Pons (tissue), 1 donor: Measurements from ENCODE around the gene SPG11.
A peak's percentile ranks its signal among the peaks of the same experiment; 100 is the strongest.
"Not testable (repeated sequence)": the region's sequence is repeated elsewhere in the genome, so short reads cannot be mapped to it uniquely, and the experiment has no call there.

Source experiments
- DNase-seq: peaks from one replicate; pipeline ENCODE4 v3.0.0-alpha.2; 2016; ENCODE audit warnings: low spot score

SPG11 gene

DNA sequence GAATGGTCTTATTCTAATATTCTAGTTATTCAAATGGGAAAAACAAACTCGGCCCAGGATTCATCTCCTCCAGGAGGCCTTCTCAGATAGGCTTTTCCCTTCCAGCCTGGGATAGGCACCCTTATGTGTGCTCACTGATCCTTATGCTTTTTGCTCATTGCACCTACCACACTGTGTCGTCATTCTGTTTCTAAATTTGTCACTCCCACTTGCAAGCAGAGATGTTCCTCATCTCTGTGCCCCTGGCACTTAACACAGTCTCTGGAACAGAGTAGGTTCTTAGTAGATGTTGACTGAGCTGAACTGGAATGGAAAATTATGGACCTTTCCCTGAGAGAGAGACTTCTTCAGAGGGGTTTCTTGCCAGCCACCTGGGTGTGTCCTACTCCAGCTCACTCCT is 18.7 kb upstream of the SPG11 start:
- no peak for DNase-seq

DNA sequence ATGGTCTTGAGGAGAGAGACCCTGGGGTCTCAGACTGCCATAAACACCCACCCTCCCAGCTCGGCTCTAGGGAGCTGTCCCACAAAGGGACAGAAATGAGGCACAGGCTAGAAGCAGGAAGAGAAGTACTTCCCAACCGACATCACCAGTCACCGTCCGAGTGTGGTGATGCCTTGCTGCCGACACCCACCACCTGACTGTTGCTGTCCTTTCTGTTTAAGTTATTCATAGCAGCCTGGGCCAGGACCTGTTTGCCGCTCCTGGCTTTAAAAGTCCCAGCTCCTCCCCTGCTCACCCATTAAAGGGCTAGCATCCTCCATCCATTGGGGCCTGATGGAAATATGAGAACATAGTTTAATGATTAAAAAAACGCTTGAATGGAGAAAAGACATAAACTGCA is 13.2 kb upstream of the SPG11 start:
- DNase-seq, result no peak

DNA sequence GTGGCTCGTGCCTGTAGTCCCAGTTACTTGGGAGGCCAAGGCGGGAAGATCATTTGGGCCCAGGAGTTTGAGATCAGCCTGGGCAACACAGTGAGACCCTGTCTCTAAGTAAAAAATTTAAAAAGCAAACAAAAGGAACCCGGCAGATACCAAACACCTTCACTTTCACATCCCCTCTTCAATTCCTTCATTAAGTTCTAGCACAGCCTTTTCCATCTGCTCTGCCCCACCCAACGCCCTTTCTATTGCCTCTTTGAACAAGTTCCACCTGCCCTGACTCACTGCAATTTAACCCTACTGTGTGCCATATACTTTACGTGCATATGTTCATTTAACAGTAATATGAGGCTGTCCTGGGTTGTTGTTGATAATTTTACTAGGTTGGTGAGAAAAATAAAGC is 12.4 kb upstream of the SPG11 start:
- no peak for DNase-seq

DNA sequence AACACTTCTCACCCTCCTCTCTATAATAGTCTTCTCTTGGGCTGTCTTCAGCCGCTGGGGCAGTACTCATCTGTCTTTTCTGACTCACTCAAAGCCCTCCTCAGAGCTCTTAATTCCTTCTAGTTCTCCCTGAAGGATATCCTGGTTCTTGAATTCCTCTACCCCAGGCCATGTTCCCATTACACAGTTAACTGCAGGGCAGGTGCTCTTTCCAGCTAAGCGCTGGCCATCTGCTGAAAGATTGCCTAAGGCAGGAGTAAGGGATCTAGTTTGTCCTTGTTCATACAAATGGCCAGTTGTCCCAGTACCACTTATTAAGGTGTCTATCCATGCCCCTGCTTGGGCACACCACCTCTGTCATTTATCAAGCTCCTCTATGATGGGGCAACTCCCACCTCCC is 10.2 kb upstream of the SPG11 start:
- DNase-seq, result no peak

DNA sequence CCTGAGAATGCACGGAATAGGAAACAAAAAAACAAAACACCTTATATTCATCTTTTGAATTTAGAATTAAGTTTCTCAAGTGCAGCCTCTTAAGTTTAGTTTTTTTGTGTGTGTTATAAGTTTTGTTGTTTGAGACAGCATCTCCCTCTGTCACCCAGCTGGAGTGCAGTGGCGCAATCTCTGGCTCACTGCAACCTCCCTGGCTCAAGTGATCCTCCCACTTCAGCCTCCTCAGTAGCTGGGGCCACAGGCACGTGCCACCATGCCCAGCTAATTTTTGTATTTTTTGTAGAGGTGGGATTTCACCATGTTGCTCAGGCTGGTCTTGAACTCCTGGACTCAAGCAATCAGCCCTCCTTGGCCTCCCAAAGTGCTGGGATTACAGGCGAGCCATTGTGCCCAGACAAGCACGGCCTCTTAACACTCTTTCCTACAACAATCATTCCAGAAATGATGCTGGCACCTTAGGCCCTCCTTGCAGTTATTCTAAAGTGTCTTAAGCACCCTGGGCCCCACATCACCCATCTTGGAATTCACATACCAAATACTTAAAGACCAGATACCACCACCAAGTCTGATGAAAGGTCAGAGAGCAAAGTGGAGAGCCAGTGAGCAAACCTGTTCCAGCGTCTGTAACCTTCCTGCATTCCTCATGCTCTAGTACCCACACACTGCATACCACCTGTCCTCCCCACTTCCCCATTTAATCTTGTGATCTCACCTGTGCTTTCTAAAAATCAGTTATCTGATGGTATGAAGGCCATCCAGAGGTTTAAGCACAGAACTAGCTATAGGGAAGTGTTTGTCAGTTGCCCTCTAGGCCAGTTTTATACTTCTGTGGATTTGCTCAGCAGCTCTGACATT is 6.9 kb upstream of the SPG11 start:
- no peak for DNase-seq

DNA sequence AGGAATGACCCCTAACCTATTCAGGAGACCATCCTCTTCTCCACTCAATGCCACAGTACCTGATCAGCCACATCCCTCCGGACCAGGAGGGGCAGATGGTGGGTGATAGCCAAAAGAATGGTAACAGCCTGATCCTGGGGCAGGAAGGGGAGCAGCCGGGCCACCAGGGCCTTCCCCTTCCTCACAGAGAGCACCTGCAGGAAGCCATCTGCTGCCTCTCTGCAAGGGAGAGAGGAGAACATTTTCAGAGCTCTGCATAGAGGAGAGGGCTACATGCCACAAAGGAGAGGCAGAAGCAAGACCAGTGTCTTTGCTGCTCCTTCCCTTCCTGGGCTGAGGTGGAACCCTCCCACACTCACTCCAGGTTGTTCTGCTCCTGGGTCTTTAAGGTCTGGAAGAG is 5.5 kb upstream of the SPG11 start:
- no peak for DNase-seq

DNA sequence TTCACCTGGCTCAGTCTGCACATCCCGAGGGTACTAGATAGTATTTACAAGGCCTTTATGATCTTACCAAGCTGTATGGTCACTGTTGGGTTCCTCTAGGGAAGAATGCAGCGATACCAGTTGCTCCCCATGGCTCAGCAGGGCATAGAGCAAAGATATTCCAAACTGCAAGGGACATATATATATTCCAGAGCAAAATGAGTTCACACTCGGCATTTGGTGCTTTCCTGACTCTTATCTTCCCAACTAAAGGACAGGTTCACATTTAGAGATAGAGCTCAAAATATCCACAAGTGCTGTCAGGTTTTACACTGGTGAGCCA is 3.5 kb upstream of the SPG11 start:
- DNase-seq, result no peak

DNA sequence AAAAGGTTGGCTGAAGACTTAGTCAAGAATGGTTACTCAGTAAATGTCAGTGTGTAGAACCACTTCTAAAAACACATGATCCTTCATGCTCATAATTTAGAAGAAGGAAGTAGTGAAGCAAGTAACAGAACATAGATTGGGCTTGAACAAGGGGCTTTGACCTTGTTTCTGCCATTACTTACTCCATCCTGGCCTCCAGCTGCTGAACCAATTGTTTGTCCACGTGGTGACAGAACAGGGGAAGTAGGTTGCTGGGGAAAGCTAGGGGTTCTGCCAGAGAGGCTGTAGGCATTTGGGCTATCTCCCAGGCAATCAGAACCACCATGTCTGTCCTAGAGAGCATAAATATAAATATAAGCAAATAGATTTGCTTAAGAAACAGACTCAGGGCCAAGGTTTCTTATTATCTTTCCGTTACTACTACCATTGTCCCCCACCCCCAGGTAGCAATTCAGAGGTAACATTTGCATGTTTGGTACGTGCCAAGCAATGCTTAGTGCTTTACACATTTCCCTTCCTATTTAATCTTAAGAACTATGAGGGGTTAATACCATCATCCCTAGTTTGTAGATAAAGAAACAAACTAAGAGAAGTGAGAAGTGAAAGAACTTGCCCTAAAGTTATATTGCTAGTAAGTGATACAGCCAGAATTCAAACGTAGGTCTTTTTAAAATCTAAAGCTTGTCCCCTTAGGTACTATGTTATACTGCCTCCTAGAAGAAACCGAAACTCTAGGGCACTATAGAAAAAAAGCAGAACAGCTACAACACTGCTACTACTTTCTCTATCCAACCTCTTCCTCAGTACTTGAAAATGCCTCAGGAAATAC is 3.0 kb upstream of the SPG11 start:
- no peak for DNase-seq

DNA sequence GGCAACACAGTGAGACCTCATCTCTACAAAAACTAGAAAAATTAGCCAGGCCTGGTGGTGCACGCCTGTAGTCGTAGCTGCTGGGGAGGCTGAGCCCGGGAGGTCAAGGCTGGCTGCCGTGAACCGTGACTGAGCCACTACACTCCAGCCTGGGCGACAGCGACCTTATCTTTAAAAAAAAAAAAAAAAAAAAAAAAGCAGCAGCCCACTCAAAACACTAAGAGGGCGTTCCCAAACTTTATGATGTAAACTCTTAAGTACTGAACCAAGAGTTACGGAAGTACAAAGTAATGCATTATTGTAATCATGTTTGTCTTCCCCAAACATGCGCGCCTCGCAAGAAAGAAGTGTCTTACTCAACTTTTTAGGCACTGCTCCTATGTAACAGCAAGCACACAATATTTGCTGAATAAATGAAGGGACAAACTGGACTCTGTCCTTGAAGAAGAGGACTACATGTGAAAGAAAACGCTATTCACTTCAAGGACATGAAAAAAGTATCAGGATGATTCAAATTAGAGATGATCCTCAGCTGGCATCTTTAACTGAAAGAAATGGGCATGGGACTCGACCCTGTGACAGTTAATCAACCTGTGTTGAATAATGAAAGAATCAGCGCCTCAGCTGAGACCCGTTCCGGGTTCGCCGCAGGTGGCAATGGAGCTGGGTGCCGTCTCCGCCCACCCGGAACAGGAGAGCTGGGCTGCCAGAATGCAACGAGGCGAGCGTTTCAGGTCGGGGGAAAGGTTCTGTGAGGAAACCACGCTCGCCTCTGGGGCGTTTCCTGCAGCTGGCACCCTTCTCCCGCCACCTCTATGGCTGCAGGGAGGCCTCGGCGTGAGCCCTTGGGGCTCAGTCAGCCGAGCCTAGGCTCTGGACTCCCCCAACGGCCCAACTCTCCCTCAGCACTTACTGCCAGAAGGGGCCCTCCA is 718 bp downstream of the SPG11 start:
- peak; percentile 32 for DNase-seq

DNA sequence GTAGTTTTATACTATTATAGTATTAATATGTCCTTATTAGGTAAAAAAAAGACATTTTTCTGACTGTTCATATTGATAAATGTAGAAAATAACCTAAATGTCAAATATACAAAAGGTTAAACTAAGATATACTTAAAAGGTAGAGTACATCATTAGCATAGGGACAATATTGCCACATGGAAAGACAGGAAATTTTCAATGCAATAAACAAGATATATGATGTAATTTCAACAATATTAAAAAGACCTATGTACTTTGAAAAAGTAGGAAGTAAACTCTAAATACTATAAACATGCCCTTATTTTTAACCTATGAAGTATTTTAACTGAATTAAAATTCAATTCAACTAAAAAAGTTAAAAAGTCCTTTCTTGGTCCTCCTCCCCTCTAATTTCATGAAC is 1.9 kb downstream of the SPG11 start:
- no peak for DNase-seq

DNA sequence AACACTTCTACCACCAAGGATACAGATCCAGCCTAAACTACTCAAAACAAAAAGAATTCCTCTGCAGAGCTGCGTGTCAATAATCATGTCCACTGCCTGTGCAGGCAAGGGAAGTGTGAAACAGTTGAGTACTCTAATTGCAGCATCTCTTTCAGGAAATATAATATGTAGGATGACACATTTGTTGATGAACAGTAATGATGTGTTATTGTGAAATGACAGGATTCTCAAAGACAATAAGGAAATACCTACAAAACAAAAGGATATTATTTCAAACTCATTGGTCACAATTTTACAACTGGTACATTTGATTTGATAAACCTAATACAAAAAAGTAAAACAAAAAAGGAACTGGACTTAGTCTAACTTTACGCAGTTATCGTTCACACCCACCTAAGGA is 4.4 kb downstream of the SPG11 start:
- no peak for DNase-seq

DNA sequence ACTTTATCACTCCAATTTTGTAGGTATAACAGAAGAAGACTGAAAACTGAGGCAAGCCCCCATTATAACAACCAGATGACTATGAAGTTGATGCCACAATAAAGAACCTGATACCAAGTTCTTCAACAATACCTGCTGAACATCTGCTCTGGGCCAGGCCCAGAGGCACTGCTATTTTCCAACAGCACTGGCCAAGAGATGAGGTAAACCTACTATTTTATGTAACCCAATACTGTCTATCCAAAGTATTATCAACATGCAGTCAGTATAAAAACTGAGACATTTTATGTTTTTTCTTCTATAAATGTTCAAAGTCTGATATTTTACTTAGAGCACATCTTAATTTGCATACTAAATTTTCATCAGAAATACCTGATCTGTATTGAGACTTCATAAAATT is 6.1 kb downstream of the SPG11 start:
- DNase-seq, result no peak

DNA sequence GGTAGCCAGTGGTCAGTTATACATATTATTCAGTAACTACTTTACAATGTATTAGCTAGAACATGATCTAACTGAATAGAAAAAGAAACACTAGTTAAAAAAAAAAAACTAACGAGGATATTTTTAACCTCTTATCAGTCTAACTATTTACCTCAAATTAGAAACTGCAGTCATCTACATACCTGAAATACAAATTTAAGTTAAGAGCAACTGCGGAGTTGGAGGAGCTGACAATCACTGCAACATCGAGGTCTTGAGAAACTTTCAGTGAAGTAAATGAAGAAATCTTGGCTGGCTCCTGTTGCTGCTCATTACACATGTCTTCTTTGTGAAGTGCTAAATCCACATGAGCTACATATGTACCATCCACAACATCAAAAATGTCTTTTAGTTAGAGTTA is 6.5 kb downstream of the SPG11 start:
- DNase-seq, result no peak

DNA sequence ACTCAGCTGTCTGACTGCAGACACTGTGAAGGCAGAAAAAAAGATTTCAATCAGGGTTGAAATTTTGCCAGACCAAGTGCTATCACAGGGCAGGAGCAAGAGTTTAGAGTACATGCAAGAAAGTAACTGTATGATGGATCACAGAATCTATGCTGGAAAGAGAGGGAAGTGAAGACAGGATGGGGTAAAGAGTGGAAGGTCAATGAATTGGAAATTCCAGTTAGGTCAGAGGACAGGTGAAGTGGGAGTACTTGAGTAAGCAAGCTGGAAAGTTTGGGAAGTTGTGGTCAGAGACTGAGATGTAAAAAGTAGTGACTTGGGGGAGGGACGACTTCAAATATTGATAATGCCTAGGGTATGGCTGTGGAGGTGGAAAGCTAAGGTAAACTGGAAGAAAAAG is 7.2 kb downstream of the SPG11 start:
- no peak for DNase-seq

DNA sequence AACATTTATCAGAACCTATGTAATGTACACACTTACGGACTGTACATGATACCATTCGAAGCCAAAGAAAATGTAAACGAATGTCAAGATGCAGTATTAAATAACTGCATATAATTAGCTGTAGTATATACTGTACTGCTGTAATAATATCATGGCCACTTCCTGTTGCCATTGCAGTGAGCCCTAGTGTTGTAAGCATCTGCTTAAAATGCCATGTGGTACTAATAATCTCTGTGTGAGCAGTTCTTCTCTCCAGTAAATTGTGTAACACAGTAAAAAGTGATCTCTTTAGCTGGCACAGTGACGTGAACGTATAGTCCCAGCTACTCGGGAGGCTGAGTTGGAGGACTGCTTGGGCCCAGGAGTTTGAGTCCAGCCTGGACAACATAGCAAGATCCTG is 8.6 kb downstream of the SPG11 start:
- DNase-seq, result no peak

DNA sequence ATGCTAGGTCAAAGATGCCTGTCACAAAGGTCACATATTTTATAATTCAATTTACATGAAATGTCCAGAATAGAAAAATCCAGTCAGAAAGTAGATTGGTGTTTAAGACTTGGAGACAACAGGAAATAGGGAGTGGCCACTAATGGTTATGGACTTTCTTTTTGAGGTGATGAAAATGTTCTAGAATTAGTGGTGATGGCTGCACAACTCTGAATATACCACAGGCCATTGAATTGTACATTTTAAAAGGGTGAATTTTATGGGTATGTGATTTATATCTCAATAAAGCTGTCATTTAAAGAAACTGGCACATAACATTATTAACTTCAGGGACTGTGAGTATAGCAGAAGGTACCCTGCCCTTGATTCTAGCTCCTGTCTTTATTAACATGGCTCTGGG is 15.8 kb downstream of the SPG11 start:
- no peak for DNase-seq

DNA sequence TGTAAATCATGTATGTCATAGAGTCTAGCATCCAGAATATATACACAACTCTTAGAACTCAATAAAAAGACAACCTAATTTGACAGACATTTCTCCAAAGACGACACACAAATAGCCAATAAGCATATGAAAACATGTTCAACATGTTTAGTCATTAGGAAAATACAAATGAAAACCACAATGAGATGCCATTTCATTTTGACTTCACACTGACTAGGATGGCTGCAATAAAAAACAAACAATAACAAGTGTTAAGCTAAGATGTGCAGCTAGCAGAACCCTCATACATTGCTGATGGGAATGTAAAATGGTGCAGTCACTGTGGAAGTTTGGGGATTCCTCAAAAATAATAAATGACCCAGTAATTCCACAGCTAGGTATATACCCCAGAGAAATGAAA is 16.4 kb downstream of the SPG11 start:
- no peak for DNase-seq

DNA sequence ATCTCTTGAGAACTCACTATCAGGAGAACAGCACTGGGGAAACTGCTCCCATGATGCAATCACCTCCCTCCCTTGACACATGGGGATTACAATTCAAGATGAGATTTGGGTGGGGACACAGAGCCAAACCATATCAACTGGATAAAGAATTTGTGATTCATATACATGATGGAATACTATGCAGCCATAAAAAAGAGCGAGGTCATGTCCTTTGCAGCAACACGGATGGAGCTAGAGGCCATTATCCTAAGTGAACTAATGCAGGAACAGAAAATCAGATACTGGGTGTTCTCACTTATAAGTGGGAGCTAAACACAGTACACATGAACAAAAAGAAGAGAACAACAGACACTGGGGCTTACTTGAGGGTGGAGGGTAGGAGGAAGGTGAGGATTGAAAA is 17.0 kb downstream of the SPG11 start:
- DNase-seq, result no peak

DNA sequence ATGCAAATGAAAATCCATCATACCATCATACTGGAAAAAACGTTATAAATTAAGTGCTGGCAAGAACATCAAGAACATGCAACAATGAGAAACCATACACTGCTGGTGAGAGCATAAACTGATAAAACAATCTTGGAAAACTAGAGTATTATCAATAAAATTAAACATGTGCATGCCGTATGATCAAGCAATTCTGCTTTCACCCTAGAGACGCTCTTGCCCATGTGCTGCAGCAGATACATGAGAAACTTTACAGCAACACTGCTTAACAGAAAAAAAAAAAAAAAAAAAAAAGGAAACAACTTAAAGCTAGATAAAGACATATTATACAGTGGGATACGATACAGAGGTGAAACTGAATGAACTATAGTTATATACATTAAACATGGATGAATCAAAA is 21.8 kb downstream of the SPG11 start:
- DNase-seq, result no peak

DNA sequence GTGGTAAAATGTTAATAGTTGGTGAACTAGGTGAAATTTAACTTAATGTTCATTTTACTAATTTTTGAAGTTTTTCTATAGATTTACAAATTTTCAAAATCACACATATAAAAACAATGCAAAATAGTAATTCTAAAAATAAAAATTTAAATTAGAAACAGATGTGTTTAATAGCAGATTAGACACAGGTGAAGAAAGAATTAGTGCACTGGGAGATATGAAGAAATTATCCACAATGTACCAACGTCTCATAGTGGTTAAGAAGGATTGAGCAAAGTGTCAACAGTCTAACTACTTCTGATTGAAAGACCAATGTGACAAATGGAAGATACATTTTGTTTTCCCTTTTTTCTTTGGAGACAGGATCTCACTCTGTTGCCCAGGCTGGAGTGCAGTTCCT is 26.5 kb downstream of the SPG11 start:
- no peak for DNase-seq

DNA sequence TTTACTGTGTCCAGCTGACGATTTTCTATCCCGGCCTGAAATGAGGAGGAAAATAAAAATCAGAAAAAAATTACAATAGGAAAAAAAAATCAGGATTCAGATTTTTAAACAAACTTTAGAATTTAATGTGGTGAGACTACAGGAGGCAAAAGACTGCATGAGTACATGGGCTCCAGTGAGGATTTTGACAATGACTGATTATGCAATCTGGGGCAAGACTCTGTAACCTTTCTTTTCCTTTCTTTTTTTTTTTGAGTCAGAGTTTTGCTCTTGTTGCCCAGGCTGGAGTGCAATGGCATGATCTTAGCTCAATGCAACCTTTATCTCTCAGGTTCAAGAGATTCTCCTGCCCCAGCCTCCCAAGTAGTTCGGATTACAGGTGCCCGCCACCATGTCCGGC is 29.9 kb downstream of the SPG11 start:
- DNase-seq, result no peak

DNA sequence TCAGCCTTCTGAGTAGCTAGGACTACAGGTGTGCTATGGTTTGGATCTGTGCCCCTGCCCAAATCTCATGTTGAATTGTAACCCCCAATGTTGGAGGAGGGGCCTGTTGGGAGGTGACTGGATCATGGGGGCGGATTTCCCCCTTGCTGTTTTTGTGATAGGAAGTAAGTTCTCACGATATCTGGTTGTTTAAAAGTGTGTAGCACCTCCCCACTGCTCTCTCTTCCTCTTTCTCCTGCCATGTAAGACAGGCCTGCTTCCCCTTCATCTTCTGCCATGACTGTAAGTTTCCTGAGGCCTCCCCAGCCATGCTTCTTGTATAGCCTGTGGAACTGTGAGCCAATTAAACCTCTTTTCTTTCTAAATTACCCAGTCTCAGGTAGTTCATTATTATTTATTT is 38.2 kb downstream of the SPG11 start:
- DNase-seq, result not testable (repeated sequence)

DNA sequence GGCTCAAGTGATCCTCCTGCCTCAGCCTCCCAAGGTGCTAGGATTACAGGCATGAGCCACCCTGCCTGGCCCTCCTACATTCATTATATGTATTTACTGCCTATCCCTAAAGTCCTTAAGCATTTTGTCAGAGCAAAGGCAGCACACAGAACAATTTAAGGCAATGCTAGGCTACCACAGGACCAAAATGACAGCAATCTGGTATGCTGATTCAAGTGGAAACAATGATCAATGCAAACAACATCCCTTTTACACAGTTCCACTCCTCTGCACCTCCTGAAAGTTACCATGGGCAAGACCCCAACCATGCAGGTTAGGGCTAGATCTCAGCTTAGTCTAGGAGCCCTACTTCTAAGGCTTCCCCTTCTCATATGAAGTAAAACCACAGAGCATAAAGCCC is 40.3 kb downstream of the SPG11 start:
- no peak for DNase-seq
